ENCODE measurements around the gene TMEM158. TPM values are rescaled to one million over a fixed set of nuclear protein-coding genes. Genes with fewer than 3 reads are reported as not detected.

Gene TMEM158
- total RNA-seq, 2 experiments from 2014 or later, result not detected

DNA sequence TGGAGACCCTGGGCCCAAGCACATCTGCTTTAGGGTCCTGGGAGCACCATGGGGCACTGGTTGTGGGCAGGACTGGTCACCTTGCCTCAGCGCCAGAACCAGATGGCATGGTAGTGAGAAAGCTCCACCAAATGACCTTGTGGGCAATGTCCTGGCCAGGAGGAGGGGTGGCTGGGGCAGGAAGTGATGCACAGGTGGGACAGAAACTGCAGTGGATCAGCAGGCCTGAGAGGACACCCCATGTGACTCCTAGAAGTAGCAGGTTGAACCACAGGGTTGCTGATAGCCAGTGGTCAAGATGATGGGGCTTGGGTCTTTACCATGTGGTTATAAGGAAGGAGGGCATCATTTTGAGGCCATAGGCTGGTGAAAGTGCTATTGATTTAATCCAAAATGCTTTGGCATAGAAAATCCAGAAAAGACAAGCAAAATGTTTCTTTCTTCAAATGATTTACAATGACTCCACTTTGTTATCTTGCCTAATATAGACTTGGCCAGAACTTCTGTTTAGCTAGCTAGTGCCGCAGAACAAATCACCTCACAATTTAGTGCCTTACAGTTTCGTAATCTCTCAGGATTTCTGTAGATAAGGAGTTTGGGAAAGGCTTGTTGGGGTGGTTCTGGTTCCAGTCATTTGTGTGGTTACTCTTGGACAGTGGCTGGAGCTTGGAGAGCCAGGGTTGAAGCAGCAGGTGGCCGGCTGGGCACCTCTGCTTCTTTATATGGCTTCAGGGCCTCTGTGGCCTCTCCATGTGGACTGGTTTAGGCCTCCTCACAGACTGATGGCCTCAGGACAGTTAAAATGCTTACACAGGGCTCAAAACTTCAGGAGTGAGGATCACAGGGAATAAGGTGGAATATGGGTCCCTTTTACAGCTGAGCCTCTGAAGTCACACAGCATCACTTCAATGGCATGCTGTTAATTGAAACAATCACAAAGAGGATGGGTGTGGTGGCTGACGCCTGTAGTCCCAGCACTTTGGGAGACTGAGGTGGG, 27.5 kb downstream of the TMEM158 start:
- H3K9me3 ChIP-seq (ENCODE audit: control insufficient read depth in 1 of 2, insufficient read depth in 1 of 2, low read length in 2 of 2), result no peaks in the 10 kb centered on the region
- H3K4me1 Mint-ChIP-seq (ENCODE audit: low read depth), result no peaks in the 10 kb centered on the region
- H3K36me3 ChIP-seq (ENCODE audit: insufficient read depth, low read length), result no peaks in the 10 kb centered on the region
- TF ChIP-seq, protein P1, sequence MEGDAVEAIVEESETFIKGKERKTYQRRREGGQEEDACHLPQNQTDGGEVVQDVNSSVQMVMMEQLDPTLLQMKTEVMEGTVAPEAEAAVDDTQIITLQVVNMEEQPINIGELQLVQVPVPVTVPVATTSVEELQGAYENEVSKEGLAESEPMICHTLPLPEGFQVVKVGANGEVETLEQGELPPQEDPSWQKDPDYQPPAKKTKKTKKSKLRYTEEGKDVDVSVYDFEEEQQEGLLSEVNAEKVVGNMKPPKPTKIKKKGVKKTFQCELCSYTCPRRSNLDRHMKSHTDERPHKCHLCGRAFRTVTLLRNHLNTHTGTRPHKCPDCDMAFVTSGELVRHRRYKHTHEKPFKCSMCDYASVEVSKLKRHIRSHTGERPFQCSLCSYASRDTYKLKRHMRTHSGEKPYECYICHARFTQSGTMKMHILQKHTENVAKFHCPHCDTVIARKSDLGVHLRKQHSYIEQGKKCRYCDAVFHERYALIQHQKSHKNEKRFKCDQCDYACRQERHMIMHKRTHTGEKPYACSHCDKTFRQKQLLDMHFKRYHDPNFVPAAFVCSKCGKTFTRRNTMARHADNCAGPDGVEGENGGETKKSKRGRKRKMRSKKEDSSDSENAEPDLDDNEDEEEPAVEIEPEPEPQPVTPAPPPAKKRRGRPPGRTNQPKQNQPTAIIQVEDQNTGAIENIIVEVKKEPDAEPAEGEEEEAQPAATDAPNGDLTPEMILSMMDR (IDR thresholded peaks at IDR 0.05), result no peak
- H3K27me3 Mint-ChIP-seq, result peaks cover 9% of the 10 kb centered on the region
- no peaks in the 10 kb centered on the region for H3K9me3 Mint-ChIP-seq
- H3K27me3 ChIP-seq (ENCODE audit: control insufficient read depth in 1 of 2, insufficient read depth in 2 of 2, low read length in 2 of 2), result peaks cover 0 to 3% of the 10 kb centered on the region in 2 experiments
- intact Hi-C loops (cut with DNase I, micrococcal nuclease), result no loop called here
- no peak overlapping the region for H3K4me3 ChIP-seq (ENCODE audit: low read length)
- H3K4me3 Mint-ChIP-seq, result no peak overlapping the region
- H3K36me3 Mint-ChIP-seq (ENCODE audit: low read depth), result no peaks in the 10 kb centered on the region
- H3K27ac Mint-ChIP-seq, result no peak overlapping the region
- no peak for DNase-seq
- no peaks in the 10 kb centered on the region for H3K4me1 ChIP-seq (ENCODE audit: insufficient read depth, low read length)
- no peak overlapping the region for H3K27ac ChIP-seq (ENCODE audit: low read depth in 1 of 2, low read length in 2 of 2)
- POLR2A ChIA-PET, result no interaction called here
- ATAC-seq (ENCODE audit: poor library complexity), result no peak
- CTCF ChIA-PET, result no interaction called here

DNA sequence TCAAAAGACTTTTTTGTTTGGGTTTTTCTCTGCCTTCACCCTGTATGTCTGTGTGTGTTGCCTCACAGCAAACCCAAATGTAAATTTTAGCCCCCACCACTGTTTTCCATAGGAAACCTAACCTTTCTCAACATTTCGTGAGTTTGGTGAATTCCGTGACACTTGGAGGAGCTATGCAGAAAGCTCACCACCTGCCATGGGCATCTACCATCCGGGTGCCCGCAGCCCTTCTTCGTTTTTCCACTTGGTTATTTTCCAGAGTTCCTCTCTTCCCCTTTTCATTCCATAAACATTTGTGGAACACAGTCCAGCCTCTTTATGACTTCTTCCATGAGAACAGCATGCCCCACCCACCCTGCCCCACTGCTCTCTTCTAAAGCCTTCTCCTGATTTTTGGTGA, 31.3 kb downstream of the TMEM158 start:
- POLR2A ChIA-PET, result no interaction called here
- no peaks in the 10 kb centered on the region for H3K9me3 Mint-ChIP-seq
- peaks cover 9% of the 10 kb centered on the region for H3K27me3 Mint-ChIP-seq
- CTCF ChIA-PET, result no interaction called here
- no peaks in the 10 kb centered on the region for H3K36me3 ChIP-seq (ENCODE audit: insufficient read depth, low read length)
- H3K4me1 ChIP-seq (ENCODE audit: insufficient read depth, low read length), result no peaks in the 10 kb centered on the region
- H3K27me3 ChIP-seq (ENCODE audit: control insufficient read depth in 1 of 2, insufficient read depth in 2 of 2, low read length in 2 of 2), result peaks cover 0 to 3% of the 10 kb centered on the region in 2 experiments
- H3K9me3 ChIP-seq (ENCODE audit: control insufficient read depth in 1 of 2, insufficient read depth in 1 of 2, low read length in 2 of 2), result no peaks in the 10 kb centered on the region
- DNase-seq, result no peak
- ATAC-seq (ENCODE audit: poor library complexity), result no peak
- intact Hi-C loops (cut with DNase I, micrococcal nuclease), result no loop called here
- no peak overlapping the region for H3K27ac ChIP-seq (ENCODE audit: low read depth in 1 of 2, low read length in 2 of 2)
- H3K4me3 Mint-ChIP-seq, result no peak overlapping the region
- no peak overlapping the region for H3K27ac Mint-ChIP-seq
- no peak overlapping the region for H3K4me3 ChIP-seq (ENCODE audit: low read length)
- no peaks in the 10 kb centered on the region for H3K36me3 Mint-ChIP-seq (ENCODE audit: low read depth)
- no peaks in the 10 kb centered on the region for H3K4me1 Mint-ChIP-seq (ENCODE audit: low read depth)
- TF ChIP-seq, protein P1 (IDR thresholded peaks at IDR 0.05), result no peak

DNA sequence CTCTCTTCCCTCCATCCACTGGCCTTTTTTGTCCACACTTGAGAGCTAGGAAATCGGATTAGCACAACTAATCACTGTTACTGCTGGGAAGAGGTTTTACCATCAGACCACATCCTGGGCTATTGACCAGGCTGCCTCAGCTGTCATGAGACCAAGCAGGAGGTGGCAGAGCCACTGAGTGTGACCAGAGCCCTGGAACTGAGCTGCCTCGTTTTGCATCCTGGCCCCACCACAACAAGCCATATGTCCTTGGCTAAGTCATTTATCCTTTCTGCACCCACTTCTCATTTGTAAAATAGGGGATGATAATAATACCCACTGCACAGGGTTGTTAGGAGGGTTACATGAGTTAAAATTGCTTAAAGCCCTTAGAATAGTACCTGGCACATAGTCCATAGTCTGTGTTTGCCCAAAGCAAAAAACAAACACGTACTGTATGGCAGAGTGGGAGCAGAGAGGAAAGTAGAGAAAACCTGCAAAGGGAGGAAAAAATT, 34.1 kb downstream of the TMEM158 start:
- no peaks in the 10 kb centered on the region for H3K4me1 Mint-ChIP-seq (ENCODE audit: low read depth)
- ChIA-PET CTCF (no interaction called here), POLR2A (no interaction called here)
- H3K27me3 Mint-ChIP-seq, result peaks cover 8% of the 10 kb centered on the region
- H3K36me3 ChIP-seq (ENCODE audit: insufficient read depth, low read length), result no peaks in the 10 kb centered on the region
- no peaks in the 10 kb centered on the region for H3K36me3 Mint-ChIP-seq (ENCODE audit: low read depth)
- H3K27ac Mint-ChIP-seq, result no peak overlapping the region
- TF ChIP-seq, protein P1 (IDR thresholded peaks at IDR 0.05), result no peak
- no peaks in the 10 kb centered on the region for H3K4me1 ChIP-seq (ENCODE audit: insufficient read depth, low read length)
- no peak for ATAC-seq (ENCODE audit: poor library complexity)
- no peaks in the 10 kb centered on the region for H3K9me3 Mint-ChIP-seq
- DNase-seq, result no peak
- H3K27me3 ChIP-seq (ENCODE audit: control insufficient read depth in 1 of 2, insufficient read depth in 2 of 2, low read length in 2 of 2), result peaks cover 0 to 3% of the 10 kb centered on the region in 2 experiments
- no peak overlapping the region for H3K4me3 ChIP-seq (ENCODE audit: low read length)
- intact Hi-C loops (cut with DNase I, micrococcal nuclease), result no loop called here
- H3K9me3 ChIP-seq (ENCODE audit: control insufficient read depth in 1 of 2, insufficient read depth in 1 of 2, low read length in 2 of 2), result no peaks in the 10 kb centered on the region
- no peak overlapping the region for H3K4me3 Mint-ChIP-seq
- no peak overlapping the region for H3K27ac ChIP-seq (ENCODE audit: low read depth in 1 of 2, low read length in 2 of 2)
